T-helper 2 cell treated with Interferon-gamma antibody and Interleukin-4, amounts not matched to agents 100 ng/mL and 5 ng/mL, for 36 hours (primary cell): Measurements from ENCODE around the gene IMMT. TPM values are rescaled to one million over a fixed set of nuclear protein-coding genes. Genes with fewer than 3 reads are reported as not detected.

Experiments
- intact Hi-C: fragments of 100-400 bp; cut with micrococcal nuclease; formaldehyde crosslinking; loops from one replicate; pipeline ENCODE4 v1.15.1; 2023
- total RNA-seq: library from RNA; stranded (reverse); gene quantifications from 2 replicates; pipeline ENCODE4 v1.2.3, GENCODE V29; 2022

Gene IMMT
- total RNA-seq, 1 donor from 2014 or later = 169 TPM

- intact Hi-C loops = no loop called here
Measured at GRCh38 chr2:86150502-86150901, 44.8 kb downstream of the IMMT start.

- intact Hi-C loops = no loop called here
Measured at GRCh38 chr2:86147793-86148192, 47.5 kb downstream of the IMMT start.

- intact Hi-C loops = no loop called here
Measured at GRCh38 chr2:86143926-86144685, 51.2 kb downstream of the IMMT start.

- intact Hi-C loops = no loop called here
Measured at GRCh38 chr2:86143307-86143706, 52.0 kb downstream of the IMMT start.

GRCh38 chr2:86142436-86143257 lies 52.6 kb downstream of the IMMT start:
- intact Hi-C loops = no loop called here

GRCh38 chr2:86140969-86141392 lies 54.3 kb downstream of the IMMT start:
- intact Hi-C loops = no loop called here

- intact Hi-C loops = no loop called here
Measured at GRCh38 chr2:86139981-86140380, 55.3 kb downstream of the IMMT start.

- intact Hi-C loops = no loop called here
Measured at GRCh38 chr2:86138736-86139625, 56.3 kb downstream of the IMMT start.

- intact Hi-C loops = no loop called here
Measured at GRCh38 chr2:86136141-86136540, 59.1 kb downstream of the IMMT start.

- intact Hi-C loops = no loop called here
Measured at GRCh38 chr2:86135653-86136052, 59.6 kb downstream of the IMMT start.

GRCh38 chr2:86134709-86135108 lies 60.6 kb downstream of the IMMT start:
- intact Hi-C loops = no loop called here

GRCh38 chr2:86124683-86125082 lies 70.6 kb downstream of the IMMT start:
- intact Hi-C loops = no loop called here

- intact Hi-C loops = no loop called here
Measured at GRCh38 chr2:86123328-86123925, 71.8 kb downstream of the IMMT start.

- intact Hi-C loops = no loop called here
Measured at GRCh38 chr2:86118130-86118529, 77.1 kb downstream of the IMMT start.

- intact Hi-C loops = loop anchor here (2.0 to 5.0 kb wide), 4 partner anchors 260 to 495 kb away; partner anchors contain the start of genes C2orf68, CHMP3 and KDM3A
Measured at GRCh38 chr2:86107031-86107430, 88.2 kb downstream of the IMMT start.

- intact Hi-C loops = loop anchor here (1.0 to 5.0 kb wide), 7 partner anchors 68 to 752 kb away; partner anchors contain the start of genes C2orf68, CHMP3, ELMOD3 and IMMT
Measured at GRCh38 chr2:86105969-86106945, 89.0 kb downstream of the IMMT start, which contains the start of gene PTCD3. PTCD3 (plus strand) TSS chr2:86106235; CDS start chr2:86106248, 13 bp downstream.

GRCh38 chr2:86105252-86105968 lies 89.9 kb downstream of the IMMT start, which contains the start of gene POLR1A:
POLR1A (minus strand) TSS chr2:86105886; CDS start chr2:86105776, 110 bp downstream.
- intact Hi-C loops = loop anchor here (1.0 to 5.0 kb wide), 3 partner anchors 90 to 493 kb away; partner anchors contain the start of genes C2orf68 and IMMT

GRCh38 chr2:86102157-86102556 lies 93.1 kb downstream of the IMMT start:
- intact Hi-C loops = no loop called here

- intact Hi-C loops = no loop called here
Measured at GRCh38 chr2:86097913-86098312, 97.3 kb downstream of the IMMT start.
